Neural cell (in vitro differentiated cells): ENCODE results near the gene NHLH1. TPM values are rescaled to one million over a fixed set of nuclear protein-coding genes. Genes with fewer than 3 reads are reported as not detected.

Experiments
- H2AFZ ChIP-seq: fragments of 200-600, 300-800 bp; sonication (generic), shearing (Covaris generic); 2 replicates; pipeline ENCODE4 v1.6.0; 2014; ENCODE audit warnings: low read depth, mild to moderate bottlenecking, antibody characterized with exemption, low read length, moderate library complexity
- H3F3A ChIP-seq: fragments of 200-600 bp; shearing (Covaris generic); 2 replicates; pipeline ENCODE4 v1.6.1; 2016; ENCODE audit warnings: mild to moderate bottlenecking, moderate library complexity, mixed read lengths, antibody characterized with exemption, low read length; ENCODE audit not compliant: insufficient read depth, poor library complexity, severe bottlenecking
- H3K27ac ChIP-seq: fragments of 200-600, 300-800 bp; sonication (generic), shearing (Covaris generic); 2 replicates; pipeline ENCODE4 v1.5.1; 2014; ENCODE audit warnings: mild to moderate bottlenecking, low read length, moderate library complexity
- H3K27me3 ChIP-seq: fragments of 300-800, 200-600 bp; sonication (generic), shearing (Covaris generic); 2 replicates; pipeline ENCODE4 v1.6.0; 2014; ENCODE audit warnings: mild to moderate bottlenecking, low read depth, low read length, moderate library complexity; ENCODE audit not compliant: insufficient read depth
- H3K36me3 ChIP-seq: fragments of 300-800, 200-600 bp; sonication (generic), shearing (Covaris generic); 2 replicates; pipeline ENCODE4 v1.5.1; 2014; ENCODE audit warnings: mild to moderate bottlenecking, antibody characterized with exemption, low read length, moderate library complexity; ENCODE audit not compliant: insufficient read depth
- H3K4me2 ChIP-seq: fragments of 300-800, 200-600 bp; sonication (generic), shearing (Covaris generic); 2 replicates; pipeline ENCODE4 v1.6.0; 2014; ENCODE audit warnings: mild to moderate bottlenecking, low read length
- H3K4me3 ChIP-seq: fragments of 300-800, 200-600 bp; sonication (generic), shearing (Covaris generic); 2 replicates; pipeline ENCODE4 v1.5.1; 2014; ENCODE audit warnings: mild to moderate bottlenecking, low read length, moderate library complexity
- H3K79me2 ChIP-seq: fragments of 200-600 bp; shearing (Covaris generic); replicated peaks from 2 replicates; pipeline ENCODE4 v1.6.0; 2014; ENCODE audit warnings: mild to moderate bottlenecking, low read length, moderate library complexity; ENCODE audit not compliant: insufficient read depth
- H3K9ac ChIP-seq: fragments of 300-800, 200-600 bp; sonication (generic), shearing (Covaris generic); 2 replicates; pipeline ENCODE4 v1.6.1; 2016; ENCODE audit warnings: mild to moderate bottlenecking, low read length, mixed read lengths
- H3K9me2 ChIP-seq: fragments of 200-600 bp; shearing (Covaris generic); 2 replicates; pipeline ENCODE4 v1.6.1; 2016; ENCODE audit warnings: mild to moderate bottlenecking, low read length, mixed read lengths; ENCODE audit not compliant: insufficient read depth
- H3K9me3 ChIP-seq: fragments of 200-600, 300-800 bp; sonication (generic), shearing (Covaris generic); 2 replicates; pipeline ENCODE4 v1.6.1; 2016; ENCODE audit warnings: mild to moderate bottlenecking, mixed run types, low read length, moderate library complexity, mixed read lengths
- H4K20me1 ChIP-seq: fragments of 200-600 bp; shearing (Covaris generic); 2 replicates; pipeline ENCODE4 v1.6.1; 2016; ENCODE audit warnings: mild to moderate bottlenecking, mixed run types; ENCODE audit not compliant: insufficient read depth
- EP300 ChIP-seq: fragments of 450-650 bp; conservative IDR thresholded peaks from 2 replicates; pipeline ENCODE4 v1.6.1; 2014; ENCODE audit warnings: antibody characterized with exemption, mild to moderate bottlenecking, moderate library complexity; ENCODE audit not compliant: poor library complexity, severe bottlenecking
- EZH2 ChIP-seq: fragments of 200-600, 300-800 bp; shearing (Covaris generic), sonication (generic); IDR thresholded peaks from 2 replicates; pipeline ENCODE4 v1.6.1; 2014; ENCODE audit warnings: antibody characterized with exemption, low read length, borderline replicate concordance, mild to moderate bottlenecking; ENCODE audit not compliant: insufficient read depth, poor library complexity, severe bottlenecking
- MXI1 ChIP-seq: fragments of 450-650 bp; conservative IDR thresholded peaks from 2 replicates; pipeline ENCODE4 v1.6.1; 2014; ENCODE audit warnings: antibody characterized with exemption, mild to moderate bottlenecking; ENCODE audit not compliant: poor library complexity, severe bottlenecking
- POLR2AphosphoS5 ChIP-seq: IDR thresholded peaks from 2 replicates; pipeline ENCODE4 v1.6.1; 2012
- RAD21 ChIP-seq: fragments of 450-650 bp; conservative IDR thresholded peaks from 2 replicates; pipeline ENCODE4 v1.6.1; 2014; ENCODE audit warnings: antibody characterized with exemption, mild to moderate bottlenecking, moderate library complexity
- SMC3 ChIP-seq: fragments of 450-650 bp; conservative IDR thresholded peaks from 2 replicates; pipeline ENCODE4 v1.6.1; 2014; ENCODE audit warnings: antibody characterized with exemption, mild to moderate bottlenecking, moderate library complexity; ENCODE audit not compliant: poor library complexity
- TAF1 ChIP-seq: IDR thresholded peaks from 2 replicates; pipeline ENCODE4 v1.6.1; 2012; ENCODE audit warnings: low read depth
- polyA plus RNA-seq: library from polyadenylated mRNA; depleted of rRNA; stranded (reverse); fragments of >200 nt; gene quantifications from 2 replicates; pipeline ENCODE4 v1.2.3, GENCODE V29; 2014
- TF ChIP-seq, protein P1 (sequence below): fragments of 450-650 bp; IDR thresholded peaks from 2 replicates; pipeline ENCODE4 v1.5.1; 2014; ENCODE audit warnings: antibody characterized with exemption, mild to moderate bottlenecking, moderate library complexity; ENCODE audit not compliant: poor library complexity, severe bottlenecking
- TF ChIP-seq, protein P2 (sequence below): IDR thresholded peaks from 2 replicates; pipeline ENCODE4 v1.6.1; 2012; ENCODE audit warnings: borderline replicate concordance

The NHLH1 gene
- polyA plus RNA-seq, 1 donor from 2014 or later, result 0.11 TPM

DNA sequence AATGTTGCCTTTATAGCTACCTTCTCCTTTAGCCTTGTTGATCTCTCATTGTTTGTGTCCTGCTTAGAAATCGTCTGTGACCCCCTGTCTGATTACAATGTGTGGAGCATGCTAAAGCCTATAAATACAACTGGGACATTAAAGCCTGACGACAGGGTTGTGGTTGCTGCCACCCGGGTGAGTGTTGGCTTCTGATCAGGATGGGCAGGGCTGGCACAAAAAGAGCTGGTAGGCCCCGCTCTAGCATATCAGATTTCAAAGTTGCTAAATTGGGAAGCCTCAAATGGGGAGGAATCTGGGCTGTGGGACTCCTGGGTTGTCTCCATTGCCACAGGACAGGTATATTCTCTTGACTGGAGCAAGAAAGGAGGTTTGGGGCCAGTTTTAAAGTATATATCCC is 15.2 kb upstream of the NHLH1 start:
- Histone ChIP-seq H3K4me2 (no peak overlapping the region), H4K20me1 (no peaks in the 10 kb centered on the region), H3K4me3 (no peak overlapping the region), H3K27me3 (no peaks in the 10 kb centered on the region), H3F3A (no peaks in the 10 kb centered on the region), H3K36me3 (peaks cover 5% of the 10 kb centered on the region), H3K27ac (no peak overlapping the region), H3K79me2 (no peaks in the 10 kb centered on the region), H2AFZ (no peak overlapping the region), H3K9me3 (no peaks in the 10 kb centered on the region), H3K9ac (no peak overlapping the region), H3K9me2 (no peaks in the 10 kb centered on the region)
- TF ChIP-seq EZH2 (no peak), MXI1 (no peak), POLR2AphosphoS5 (no peak), EP300 (no peak), TAF1 (no peak), SMC3 (no peak), RAD21 (no peak)
- TF ChIP-seq, protein P1, sequence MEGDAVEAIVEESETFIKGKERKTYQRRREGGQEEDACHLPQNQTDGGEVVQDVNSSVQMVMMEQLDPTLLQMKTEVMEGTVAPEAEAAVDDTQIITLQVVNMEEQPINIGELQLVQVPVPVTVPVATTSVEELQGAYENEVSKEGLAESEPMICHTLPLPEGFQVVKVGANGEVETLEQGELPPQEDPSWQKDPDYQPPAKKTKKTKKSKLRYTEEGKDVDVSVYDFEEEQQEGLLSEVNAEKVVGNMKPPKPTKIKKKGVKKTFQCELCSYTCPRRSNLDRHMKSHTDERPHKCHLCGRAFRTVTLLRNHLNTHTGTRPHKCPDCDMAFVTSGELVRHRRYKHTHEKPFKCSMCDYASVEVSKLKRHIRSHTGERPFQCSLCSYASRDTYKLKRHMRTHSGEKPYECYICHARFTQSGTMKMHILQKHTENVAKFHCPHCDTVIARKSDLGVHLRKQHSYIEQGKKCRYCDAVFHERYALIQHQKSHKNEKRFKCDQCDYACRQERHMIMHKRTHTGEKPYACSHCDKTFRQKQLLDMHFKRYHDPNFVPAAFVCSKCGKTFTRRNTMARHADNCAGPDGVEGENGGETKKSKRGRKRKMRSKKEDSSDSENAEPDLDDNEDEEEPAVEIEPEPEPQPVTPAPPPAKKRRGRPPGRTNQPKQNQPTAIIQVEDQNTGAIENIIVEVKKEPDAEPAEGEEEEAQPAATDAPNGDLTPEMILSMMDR, result no peak
- TF ChIP-seq, protein P2, sequence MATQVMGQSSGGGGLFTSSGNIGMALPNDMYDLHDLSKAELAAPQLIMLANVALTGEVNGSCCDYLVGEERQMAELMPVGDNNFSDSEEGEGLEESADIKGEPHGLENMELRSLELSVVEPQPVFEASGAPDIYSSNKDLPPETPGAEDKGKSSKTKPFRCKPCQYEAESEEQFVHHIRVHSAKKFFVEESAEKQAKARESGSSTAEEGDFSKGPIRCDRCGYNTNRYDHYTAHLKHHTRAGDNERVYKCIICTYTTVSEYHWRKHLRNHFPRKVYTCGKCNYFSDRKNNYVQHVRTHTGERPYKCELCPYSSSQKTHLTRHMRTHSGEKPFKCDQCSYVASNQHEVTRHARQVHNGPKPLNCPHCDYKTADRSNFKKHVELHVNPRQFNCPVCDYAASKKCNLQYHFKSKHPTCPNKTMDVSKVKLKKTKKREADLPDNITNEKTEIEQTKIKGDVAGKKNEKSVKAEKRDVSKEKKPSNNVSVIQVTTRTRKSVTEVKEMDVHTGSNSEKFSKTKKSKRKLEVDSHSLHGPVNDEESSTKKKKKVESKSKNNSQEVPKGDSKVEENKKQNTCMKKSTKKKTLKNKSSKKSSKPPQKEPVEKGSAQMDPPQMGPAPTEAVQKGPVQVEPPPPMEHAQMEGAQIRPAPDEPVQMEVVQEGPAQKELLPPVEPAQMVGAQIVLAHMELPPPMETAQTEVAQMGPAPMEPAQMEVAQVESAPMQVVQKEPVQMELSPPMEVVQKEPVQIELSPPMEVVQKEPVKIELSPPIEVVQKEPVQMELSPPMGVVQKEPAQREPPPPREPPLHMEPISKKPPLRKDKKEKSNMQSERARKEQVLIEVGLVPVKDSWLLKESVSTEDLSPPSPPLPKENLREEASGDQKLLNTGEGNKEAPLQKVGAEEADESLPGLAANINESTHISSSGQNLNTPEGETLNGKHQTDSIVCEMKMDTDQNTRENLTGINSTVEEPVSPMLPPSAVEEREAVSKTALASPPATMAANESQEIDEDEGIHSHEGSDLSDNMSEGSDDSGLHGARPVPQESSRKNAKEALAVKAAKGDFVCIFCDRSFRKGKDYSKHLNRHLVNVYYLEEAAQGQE, result no peak

DNA sequence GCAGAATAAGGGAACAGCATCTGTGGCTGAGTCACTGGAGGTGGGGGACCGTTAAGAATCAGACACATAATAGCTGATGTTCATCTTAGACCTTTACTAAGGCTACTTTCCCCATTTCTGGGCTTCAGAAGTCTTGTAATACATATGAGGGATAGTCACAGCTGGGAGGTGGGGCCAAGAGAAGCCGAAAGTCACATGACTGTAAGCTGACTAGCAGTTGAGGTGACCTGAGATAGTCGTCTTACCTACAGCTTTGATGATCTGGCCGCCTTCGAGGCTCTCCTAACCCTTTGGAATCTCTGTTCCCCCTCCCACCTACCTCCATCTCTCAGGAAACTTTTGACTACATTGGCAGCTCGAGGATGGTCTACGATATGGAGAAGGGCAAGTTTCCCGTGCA is 14.3 kb upstream of the NHLH1 start:
- Histone ChIP-seq H3F3A (no peaks in the 10 kb centered on the region), H3K27ac (no peak overlapping the region), H2AFZ (no peak overlapping the region), H3K9me3 (no peaks in the 10 kb centered on the region), H4K20me1 (no peaks in the 10 kb centered on the region), H3K9ac (no peak overlapping the region), H3K36me3 (peaks cover 5% of the 10 kb centered on the region), H3K27me3 (no peaks in the 10 kb centered on the region), H3K79me2 (no peaks in the 10 kb centered on the region), H3K4me2 (no peak overlapping the region), H3K9me2 (no peaks in the 10 kb centered on the region), H3K4me3 (no peak overlapping the region)
- no peak for TF ChIP-seq TAF1
- no peak for TF ChIP-seq EP300
- TF ChIP-seq, protein P1, result no peak
- TF ChIP-seq MXI1, result no peak
- TF ChIP-seq, protein P2, result no peak
- TF ChIP-seq SMC3, result no peak
- no peak for TF ChIP-seq POLR2AphosphoS5
- TF ChIP-seq EZH2, result no peak
- TF ChIP-seq RAD21, result no peak
